GM12873 (cell line): Measurements from ENCODE around the gene XAF1.

Experiments
- TF ChIP-seq, protein P1 (sequence below): IDR thresholded peaks from 2 replicates; pipeline ENCODE4 v1.5.1; 2012; ENCODE audit warnings: low read depth, mild to moderate bottlenecking, moderate library complexity, low read length, control low read depth; ENCODE audit not compliant: insufficient read depth; ENCODE audit errors: missing control alignments

The XAF1 gene

DNA sequence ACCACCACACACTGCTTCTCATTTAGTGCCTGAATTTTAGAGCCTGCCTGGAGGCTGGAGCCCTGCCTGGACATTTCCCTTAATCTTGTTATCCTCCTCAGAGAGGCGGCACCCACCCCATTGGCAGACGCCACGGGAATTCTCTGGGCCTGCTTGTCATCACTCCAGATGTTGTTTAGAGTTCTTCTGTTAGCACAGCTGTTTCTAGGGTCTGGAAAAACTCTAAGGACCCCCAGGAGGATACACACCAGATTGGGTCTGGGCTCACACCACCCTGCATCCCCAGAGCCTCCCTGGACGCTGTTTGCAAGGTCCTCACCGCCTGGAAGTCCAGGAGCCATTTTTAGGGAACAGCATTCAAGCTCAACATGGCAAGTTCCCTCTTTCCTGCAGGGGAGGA lies 565 bp upstream of the XAF1 start:
- TF ChIP-seq, protein P1, sequence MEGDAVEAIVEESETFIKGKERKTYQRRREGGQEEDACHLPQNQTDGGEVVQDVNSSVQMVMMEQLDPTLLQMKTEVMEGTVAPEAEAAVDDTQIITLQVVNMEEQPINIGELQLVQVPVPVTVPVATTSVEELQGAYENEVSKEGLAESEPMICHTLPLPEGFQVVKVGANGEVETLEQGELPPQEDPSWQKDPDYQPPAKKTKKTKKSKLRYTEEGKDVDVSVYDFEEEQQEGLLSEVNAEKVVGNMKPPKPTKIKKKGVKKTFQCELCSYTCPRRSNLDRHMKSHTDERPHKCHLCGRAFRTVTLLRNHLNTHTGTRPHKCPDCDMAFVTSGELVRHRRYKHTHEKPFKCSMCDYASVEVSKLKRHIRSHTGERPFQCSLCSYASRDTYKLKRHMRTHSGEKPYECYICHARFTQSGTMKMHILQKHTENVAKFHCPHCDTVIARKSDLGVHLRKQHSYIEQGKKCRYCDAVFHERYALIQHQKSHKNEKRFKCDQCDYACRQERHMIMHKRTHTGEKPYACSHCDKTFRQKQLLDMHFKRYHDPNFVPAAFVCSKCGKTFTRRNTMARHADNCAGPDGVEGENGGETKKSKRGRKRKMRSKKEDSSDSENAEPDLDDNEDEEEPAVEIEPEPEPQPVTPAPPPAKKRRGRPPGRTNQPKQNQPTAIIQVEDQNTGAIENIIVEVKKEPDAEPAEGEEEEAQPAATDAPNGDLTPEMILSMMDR = no peak

DNA sequence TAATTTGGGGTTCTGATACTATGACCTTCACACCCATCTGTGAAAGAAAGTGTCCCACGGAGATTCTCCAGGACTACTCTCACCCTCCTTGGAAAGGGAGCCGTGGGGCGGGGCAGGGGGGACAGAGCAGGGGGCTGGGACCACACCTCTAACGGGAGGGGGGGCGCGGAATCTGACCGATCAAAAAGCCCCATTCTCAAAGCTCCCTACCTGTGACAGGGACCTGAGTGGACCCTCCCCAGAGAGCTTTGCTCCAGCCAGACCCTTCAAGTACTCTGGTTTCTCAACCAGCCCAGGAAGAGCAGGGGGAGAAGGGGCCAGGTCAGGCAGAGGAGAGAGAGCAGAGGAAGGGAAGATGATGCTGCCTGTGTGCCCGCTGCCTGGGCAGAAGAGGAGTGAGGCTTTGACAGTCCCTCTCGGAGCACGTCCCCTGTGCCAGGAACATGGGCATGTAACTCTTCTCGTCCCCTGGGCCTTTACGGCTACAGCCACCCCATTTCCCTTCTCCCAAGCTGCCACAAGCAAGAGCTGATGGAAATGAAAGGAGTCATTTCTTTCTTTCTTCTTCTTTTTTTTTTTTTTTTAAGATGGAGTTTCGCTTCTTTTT lies 682 bp downstream of the XAF1 start:
- TF ChIP-seq, protein P1 = no peak

DNA sequence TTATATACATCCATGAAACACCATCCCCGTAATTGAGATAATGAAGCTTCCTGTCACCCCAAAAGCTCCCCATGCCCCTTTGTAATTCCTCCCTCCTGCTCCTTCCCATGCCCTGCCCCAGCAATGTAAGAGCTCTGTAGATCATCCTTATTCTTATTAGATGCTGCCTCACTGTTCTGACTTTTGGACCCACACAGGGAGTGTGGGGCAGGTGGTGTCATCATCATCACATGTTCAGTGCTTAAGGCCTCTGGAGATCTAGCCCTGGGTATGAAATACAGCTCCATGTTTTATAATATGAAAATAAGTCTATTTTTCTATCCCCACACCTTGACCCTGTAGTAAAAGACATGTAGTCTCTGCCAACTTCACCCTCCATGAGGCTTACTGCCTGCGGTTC lies 1.9 kb downstream of the XAF1 start:
- TF ChIP-seq, protein P1 = no peak

DNA sequence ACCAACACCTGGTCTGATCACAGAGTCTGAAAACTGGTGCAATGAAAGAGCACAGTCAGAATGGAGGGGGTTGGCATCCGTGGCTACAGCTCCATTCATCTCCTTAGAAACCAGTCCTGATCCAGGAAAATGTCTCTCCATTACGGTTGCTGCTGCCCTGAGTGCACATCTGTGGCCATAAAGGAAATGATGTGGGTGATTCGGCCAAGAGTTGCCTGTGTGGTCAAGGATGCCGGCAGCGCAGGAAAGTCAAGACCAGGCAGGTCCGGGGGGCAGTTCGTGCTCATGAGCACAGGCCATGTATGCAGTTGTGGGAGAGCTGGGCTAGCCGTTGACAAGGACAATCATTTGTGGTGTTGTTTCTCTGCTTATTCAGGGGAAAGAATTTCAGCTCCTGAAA lies 5.9 kb downstream of the XAF1 start:
- TF ChIP-seq, protein P1 = no peak

DNA sequence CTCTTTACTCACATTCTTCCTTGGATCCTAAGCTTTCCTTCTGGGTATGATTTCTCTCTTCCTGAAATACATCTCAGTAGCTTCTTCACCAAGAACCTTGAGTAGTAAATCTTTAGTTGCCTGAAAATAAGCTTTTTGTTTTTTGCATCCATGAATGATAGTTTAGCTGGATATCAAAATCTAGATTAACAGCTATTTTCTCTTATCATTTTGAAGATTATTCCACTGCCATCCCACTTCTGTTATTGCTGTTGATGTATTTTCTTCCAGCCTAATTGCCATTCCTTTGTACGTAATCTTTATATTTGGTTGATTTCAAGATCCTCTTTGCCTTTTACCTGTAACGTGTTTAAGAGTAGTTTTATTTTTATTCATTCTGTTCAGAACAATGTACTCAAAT lies 12.6 kb downstream of the XAF1 start:
- TF ChIP-seq, protein P1 = no peak

DNA sequence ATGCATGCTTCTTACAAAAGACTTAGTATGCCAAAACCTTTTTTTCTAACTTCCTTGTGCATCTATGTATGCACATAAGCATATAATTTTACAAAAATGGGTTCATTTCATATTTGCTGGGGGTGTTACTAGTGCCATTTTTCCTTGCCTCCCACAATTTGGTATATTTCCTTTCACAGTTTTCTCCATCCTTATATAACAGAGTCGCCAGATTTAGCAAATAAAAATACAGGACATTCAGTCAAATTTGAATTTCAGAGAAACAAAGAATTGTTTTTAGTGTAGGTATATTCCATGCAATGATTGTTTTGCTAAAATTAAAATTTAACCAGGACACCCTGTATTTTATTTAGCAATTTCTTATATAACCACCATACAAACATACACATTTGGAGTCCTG lies 16.2 kb downstream of the XAF1 start:
- TF ChIP-seq, protein P1 = no peak

DNA sequence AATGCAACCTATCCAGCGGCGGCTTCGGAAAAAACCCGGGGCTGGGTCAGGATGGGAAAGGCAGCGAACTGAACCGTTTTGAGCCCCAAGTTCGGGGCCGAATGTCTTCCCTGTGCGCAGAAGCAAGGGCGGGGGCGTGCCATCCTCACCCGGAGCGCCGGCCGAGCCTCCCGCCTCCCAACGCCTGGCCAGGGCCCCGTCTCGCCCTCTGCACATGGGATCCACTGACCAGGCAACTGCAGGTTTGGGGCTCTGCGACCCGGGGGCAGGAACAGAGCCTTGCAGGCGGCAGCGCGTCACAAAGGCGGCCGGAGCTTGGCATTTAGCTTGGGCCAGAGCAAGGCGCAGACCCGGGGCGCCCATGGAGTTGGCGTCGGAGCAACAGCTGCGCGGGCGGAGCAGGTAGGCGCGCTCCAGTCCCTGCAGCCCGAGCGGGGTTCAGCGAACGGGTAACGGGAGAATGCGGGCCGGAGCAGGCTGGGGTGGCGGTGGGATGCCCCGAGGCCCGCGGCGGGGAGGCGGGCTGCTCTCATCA lies 20.1 kb downstream of the XAF1 start, which contains the start of gene FBXO39:
Gene FBXO39 (plus strand): TSS at position 345 of the 535 bp plus-strand sequence. CDS start 3,654 bp downstream, outside the sequence.
- TF ChIP-seq, protein P1 = no peak
